ELR (cell line): ENCODE results near the gene MTIF3.

Experiments used
- DNase-seq: peaks from one replicate; pipeline ENCODE4 v3.0.0-alpha.2; 2015; ENCODE audit warnings: low read depth

The MTIF3 gene

DNA sequence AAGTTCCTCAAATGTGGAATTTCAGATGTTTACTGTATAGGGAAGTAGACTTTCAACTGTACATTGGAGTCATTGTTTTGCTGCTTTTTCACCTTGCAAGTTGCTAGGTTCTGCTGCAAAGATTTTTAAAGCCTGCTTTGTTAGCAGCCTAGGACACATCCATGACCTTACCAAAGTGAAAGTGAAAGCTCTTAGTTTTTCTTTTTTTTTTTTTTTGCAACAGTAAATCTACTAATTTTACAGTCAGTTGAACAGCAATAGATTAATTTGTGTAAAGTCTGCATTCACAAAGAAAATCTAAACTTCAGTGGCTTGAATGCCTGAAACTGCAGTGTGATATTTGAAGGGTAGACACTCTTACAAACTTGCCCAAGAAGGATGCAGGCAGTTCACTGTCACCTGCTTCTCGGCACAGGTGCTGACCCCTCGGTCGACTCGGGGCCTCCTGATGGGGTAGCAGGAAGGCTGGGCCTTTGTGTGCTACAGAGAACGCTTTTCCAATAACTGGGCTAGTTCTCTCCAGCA, 5.0 kb upstream of the MTIF3 start:
- peak; percentile 9 for DNase-seq

DNA sequence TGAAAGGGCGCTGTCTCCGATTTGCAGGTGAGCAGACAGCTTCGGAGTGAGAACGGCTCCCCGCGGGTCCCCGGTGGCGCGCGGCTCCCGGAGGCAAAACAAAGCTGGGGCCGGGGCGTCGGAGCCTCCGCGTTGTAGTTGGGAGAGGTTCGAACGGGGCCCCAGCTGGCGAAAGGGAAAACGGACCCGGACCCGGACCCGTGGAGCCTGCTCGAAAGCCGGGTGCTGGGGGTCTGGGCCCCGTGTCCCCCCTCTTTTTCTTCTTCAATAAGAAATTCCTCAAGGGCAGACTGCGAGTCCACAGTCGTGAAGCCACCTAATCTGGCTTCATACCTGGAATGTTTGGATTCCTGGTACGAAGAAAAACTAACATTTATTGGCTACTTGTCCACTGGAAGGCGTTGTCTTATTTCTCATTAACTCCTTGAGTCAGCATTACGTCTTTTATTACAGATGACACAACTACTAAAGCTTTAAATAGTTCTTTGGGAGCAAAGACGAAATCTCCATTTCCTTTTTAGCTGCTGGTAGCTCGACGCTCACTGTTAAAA, 632 bp upstream of the MTIF3 start:
- DNase-seq = peak; percentile 62

GRCh38 chr13:27449081-27449603, 1.2 kb downstream of the MTIF3 start:
- no peak for DNase-seq

DNA sequence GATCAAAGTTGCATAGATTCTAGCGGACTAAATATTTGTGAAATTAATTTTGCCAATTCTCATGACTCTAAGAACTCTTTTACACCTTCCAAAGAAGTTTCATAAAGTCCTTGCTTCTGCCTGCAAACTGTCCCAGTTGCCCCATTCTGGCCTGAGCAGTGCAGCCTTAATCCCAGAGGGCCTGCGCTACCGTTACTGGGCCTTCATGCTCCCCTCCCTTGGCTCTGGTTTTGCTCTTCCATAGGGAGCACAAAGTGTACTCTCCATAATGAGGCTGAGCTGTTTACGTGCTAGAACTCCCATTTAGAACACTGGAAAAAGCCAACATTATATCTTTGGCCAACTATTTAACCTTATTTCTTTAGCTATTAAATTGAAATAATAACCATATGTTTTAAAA, 2.1 kb downstream of the MTIF3 start:
- no peak for DNase-seq

- no peak for DNase-seq
Measured at GRCh38 chr13:27446986-27447583, 3.3 kb downstream of the MTIF3 start.

GRCh38 chr13:27442797-27443196, 7.6 kb downstream of the MTIF3 start:
- no peak for DNase-seq

DNA sequence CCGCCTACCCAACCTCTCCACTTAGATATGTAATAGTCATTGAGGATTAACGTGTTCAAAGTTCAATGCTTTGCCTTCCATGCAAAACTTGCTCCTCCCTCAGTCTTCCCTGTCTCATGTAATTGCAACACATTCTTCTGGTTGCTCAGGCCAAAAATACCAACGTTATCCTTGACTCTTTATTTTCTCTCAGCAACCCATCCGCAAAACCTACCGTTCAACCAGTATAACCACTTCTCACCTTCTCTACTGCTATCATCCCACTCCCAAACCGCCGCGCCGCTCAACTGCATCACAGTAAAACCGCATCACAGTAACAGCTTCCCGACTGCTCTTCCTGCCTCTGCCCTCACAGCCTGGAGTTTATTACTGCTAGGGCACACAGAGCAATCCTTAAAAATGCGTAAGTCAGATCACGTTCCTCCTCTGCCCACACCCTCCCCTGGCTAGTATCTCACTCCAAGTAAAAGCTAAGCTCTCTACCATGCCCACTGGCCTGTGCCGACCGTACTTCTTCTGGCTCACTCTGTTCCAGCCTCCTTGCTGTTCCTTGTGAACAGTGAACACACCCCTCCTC, 8.2 kb downstream of the MTIF3 start:
- DNase-seq = no peak

- no peak for DNase-seq
Measured at GRCh38 chr13:27440408-27440807, 10.0 kb downstream of the MTIF3 start.

DNA sequence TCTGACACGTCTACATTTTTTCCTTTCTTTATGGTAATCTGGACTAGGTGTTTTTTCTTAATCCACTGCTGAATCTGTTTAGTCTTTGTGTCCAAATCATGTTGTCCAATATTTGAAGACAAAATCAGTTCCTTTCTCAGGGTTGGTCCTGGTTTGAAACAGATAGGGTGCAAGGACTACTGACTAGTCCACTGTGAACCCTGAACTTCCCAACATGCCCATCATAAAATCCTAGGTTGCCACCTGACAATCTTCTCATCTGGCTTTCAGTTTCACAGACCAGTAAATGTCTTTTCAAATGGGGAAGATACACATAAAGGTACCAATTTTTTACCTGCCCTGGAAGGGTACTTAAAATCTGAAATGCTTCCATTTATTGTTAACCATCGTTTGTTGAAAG, 13.2 kb downstream of the MTIF3 start:
- DNase-seq = no peak

- no peak for DNase-seq
Measured at GRCh38 chr13:27432611-27433210, 17.7 kb downstream of the MTIF3 start.

GRCh38 chr13:27432180-27432579, 18.2 kb downstream of the MTIF3 start:
- DNase-seq = no peak

DNA sequence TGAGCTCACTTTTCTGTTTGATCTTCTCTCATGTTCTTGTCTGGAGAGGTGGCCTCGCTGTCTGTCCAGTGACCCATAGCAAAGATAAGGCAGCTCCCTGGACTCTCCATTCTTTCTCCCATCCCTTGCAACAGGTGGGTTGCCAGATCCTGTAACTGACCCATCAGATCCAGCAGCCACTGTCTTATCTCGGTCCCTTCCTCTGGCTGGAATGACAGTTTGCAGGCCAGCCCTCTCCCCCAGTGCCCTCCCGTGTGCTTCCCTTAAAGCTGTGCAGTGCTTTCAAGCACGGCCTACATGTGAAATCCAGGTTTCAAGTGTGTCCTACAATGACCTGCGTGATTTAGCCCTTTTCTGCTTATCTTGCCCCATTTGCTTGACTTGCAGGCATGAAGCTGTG, 22.2 kb downstream of the MTIF3 start:
- DNase-seq = no peak

GRCh38 chr13:27427641-27428040, 22.7 kb downstream of the MTIF3 start:
- DNase-seq = no peak

- DNase-seq = peak; percentile 93
Measured at GRCh38 chr13:27425918-27426630, 24.3 kb downstream of the MTIF3 start.

GRCh38 chr13:27425158-27425917, 25.0 kb downstream of the MTIF3 start:
- peak; percentile 39 for DNase-seq

- DNase-seq = peak; percentile 86
Measured at GRCh38 chr13:27424246-27425157, 25.9 kb downstream of the MTIF3 start, which contains the start of gene GTF3A. TSS of gene GTF3A (plus strand) at chr13:27424619.

GRCh38 chr13:27423333-27423732, 27.0 kb downstream of the MTIF3 start:
- DNase-seq = no peak

DNA sequence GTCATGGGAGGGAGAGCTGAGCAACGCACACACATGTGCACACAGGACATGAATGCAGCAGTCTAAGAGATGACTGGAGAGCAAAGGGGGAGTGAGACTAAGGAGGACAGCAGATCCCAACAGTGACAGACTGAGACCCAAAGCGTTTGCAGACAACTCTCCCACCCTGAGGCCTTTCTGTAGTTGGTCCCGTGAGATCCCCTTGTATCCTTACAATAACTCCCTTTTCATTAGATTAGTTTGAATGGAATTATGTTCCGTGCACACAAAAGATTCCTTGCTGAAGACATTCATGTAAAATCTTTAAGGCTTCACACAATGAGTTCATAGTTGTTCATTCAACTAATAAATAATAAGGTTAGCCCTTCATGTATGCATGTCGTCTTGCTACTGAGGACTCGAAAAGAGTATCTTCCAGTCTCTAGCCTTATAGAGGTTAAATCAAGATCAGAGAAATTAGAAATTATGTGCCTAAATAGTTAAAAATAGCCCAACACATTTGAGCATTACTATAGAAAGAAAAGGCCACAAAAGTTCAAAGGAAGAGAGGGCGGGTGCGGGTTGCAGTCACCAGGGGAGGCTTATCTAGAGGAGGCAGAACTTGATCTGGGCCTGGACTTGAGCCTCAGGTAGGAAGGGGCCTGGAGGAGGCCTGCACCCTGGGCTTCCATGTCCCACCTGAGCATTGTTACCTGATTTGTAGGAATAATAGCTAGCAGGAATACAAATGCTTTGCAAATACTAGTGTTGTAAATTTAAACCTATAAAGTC, 29.1 kb downstream of the MTIF3 start:
- DNase-seq = no peak

DNA sequence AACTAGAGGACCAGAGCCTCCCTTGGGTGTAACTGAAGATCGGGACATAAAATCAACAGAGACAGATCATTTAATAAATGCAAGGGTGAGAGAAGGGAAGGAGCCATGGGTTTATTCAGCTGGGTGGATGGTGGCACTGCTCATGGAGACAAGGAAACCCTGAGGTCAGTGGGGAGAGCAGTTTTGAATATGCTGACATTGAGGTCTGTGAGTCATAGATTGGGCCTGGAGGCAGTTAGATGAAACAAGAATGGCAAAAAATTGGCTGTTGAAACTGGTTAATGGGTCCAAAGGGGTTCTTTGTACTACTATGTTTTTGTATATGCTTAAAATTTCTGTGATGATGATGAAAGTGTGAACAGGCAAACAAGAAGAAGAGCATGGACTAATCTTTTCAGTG, 31.0 kb downstream of the MTIF3 start:
- peak; percentile 55 for DNase-seq

DNA sequence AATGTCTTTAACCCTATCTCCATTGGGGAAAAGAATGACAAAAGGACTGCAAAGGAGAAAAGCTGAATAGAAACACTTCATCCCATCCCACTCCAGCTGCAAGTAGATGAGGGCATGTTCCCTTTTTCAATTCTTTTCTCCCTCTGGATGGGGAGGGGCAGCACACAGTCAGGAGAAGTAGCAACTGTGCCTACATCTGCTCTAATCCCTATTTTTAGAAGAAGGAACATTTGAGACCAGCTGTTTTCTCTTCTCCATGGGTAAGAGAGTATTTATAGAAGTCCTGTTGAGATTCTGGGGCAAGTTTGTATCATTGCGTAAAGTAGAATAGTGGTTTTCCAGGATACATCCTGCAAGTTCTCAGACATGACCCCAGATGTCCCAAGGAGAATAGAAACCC, 35.2 kb downstream of the MTIF3 start:
- DNase-seq = no peak
